Measurements from ENCODE around the gene RANBP1.
"Not testable (repeated sequence)": the region's sequence is repeated elsewhere in the genome, so short reads cannot be mapped to it uniquely, and the experiment has no call there.

The RANBP1 gene

DNA sequence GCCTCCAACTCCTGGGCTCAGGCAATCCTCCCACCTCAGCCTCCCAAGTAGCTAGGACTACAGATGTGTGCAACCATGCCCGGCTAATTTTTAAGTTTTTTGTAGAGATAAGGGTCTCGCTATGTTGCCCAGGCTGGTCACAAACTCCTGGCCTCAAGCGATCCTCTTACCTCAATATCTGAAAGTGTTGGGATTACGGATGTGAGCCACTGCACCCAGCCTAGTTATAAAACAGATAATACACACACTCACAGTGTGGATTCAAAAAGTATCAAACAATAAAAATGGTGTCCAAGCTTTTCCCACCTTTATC, 35.3 kb downstream of the RANBP1 start:
- DNase-seq (ENCODE audit: low spot score) = no peak

DNA sequence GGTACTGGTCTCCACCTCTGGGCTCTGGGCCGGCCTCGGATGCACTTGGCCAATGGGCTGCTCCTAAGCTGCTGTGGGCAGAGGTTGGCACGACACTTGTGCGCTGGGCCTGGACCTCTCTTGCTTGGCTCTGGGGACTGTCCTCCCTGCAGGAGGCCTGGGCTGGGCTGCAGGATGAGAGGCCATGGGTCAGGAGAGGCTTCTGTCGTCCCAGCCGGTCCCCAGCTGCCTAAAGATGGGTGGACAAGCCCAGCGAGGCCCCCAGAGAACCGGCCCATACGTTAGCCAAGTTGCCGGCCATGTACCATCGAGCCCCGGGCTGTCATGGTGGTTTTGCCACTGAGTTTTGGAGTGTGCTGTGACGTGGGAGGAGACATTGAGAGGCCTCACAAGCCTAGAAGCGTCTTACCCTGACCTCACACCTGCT, 36.6 kb downstream of the RANBP1 start:
- DNase-seq (ENCODE audit: low spot score) = no peak

DNA sequence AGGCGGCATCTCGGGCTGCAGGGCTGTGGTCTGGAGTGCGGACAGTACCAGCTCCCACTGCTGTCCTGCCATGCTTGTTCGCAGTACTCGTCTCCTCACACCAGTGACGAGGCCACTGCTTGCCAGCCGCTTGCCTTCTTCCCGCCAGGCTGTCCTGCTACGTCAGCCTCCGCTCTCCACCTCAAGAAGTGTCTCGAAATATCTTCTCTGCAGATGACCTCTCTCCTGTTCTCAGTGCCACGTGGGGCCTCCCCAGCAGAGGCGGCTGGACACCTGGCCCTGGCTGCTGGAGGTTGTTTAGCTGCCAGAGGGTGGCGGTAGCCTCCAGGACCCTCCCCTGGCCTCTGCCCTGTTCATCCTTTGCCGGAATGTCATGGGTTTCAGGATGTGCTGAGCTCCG, 38.0 kb downstream of the RANBP1 start:
- DNase-seq (ENCODE audit: low spot score) = no peak

DNA sequence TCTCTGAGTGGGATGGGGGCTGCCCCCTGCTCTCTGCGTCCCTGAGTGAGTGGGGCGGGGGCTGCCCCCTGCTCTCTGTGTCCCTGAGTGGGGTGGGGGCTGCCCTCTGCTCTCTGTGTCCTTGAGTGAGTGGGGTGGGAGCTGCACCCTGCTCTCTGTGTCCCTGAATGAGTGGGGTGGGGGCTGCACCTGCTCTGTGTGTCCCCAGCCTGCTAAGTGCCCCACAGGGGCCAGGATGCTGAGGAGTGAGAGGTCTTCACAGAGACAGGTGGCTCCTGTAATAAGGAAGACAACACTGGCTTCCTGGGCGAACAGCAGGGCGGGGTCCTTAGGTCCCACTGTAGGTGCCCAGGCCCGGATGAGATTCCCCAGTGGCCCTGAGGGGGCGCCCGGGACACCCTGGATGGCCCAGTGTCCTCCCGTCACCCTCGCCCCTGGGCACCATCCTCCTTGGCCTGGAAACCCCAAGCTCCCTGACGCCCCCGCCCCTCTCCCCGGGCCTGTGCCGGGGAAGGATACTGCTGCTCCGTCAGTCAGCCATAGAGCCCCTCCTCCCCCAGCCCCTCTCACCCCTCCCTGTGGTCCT, 38.8 kb downstream of the RANBP1 start:
- DNase-seq (ENCODE audit: low spot score) = no peak

DNA sequence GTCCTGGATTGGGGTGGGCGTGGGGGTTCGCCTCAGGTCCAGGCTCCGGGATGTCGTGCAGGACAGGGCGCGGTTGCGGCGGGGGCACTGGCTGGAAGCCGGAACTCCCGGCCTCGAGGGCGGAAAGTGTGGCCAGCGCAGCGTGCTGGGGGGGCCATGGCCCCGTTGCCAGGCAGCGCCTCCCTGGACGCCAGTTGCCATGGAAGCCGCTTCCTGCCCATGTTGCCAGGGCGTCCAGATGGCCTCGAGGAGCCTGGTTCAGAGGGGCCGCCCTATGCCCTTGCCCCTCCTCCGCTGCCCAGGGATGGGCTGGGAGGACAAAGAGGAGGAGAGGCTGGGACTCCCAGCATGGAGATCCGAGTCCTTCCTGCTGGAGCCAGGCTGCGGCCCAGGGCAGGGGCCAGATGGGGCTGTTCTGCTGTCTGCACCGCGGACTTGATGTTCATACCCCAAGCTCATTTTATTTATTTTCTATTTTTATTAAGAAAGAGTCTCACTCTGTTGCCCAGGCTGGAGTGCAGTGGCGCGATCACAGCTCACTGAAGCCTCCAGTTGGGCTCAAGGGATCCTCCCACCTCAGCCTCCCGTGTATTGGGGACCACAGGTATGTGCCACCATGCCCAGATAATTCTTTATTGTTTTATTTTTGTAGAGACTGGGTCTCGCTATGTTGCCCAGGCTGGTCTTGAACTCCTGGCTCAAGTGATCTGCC, 39.6 kb downstream of the RANBP1 start:
- DNase-seq (ENCODE audit: low spot score) = peak; percentile 91

DNA sequence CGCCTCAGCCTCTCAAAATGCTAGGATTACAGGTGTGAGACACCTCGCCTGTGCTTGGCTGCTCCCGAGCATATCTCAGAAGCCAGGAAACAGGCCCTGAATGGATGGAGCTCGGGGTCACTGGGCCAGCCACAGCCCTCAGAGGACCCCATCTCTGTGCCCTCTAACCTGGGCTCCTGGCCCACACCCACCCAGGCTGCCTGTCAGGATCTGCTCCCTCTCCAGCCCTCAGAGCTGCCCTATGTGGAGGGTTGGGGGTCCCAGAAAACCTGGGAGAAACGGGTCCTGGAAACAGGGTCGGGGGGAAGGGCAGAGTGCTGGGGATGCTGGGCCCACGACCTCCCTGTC, 40.1 kb downstream of the RANBP1 start:
- no peak for DNase-seq (ENCODE audit: low spot score)

DNA sequence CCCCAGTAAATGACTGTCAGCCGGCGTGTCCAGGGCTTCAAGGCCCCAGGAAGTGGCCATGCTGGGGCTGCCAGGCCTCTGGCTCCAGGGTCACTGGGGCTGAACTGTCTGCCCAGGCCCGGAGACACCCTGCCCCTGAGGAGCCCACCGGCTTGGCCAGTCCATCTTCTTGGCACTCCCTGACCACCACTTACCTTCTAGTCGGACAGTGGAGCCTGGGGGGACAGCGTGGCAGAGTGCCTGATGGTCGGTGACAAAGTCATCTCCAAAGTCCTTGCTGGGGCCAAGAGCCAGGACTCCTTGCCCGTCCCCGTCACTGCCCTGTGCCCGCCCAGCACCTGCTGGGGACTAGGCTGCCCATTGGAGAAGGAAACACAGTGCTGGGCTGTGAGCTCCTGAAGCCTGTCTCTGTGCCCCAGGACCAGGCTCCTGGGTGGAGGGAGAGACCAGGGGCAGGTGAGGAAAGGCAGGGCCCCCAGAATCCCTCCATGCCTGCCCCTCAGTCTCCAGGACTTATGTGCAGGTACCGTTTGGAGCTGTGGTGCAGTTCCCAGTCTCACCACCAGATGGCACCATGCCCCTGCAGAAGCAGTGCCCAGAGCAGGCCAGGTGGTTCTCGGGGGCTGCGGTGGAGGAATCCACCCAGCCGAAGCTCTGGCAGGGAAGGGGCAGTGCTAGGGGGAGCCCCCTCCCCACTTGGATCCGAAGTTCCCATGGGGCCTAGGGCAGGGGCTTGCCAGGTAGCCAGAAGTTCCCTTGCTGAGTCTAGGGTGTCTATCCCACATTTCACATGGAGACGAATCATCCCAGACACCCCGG, 40.9 kb downstream of the RANBP1 start:
- peak; percentile 81 for DNase-seq (ENCODE audit: low spot score)

DNA sequence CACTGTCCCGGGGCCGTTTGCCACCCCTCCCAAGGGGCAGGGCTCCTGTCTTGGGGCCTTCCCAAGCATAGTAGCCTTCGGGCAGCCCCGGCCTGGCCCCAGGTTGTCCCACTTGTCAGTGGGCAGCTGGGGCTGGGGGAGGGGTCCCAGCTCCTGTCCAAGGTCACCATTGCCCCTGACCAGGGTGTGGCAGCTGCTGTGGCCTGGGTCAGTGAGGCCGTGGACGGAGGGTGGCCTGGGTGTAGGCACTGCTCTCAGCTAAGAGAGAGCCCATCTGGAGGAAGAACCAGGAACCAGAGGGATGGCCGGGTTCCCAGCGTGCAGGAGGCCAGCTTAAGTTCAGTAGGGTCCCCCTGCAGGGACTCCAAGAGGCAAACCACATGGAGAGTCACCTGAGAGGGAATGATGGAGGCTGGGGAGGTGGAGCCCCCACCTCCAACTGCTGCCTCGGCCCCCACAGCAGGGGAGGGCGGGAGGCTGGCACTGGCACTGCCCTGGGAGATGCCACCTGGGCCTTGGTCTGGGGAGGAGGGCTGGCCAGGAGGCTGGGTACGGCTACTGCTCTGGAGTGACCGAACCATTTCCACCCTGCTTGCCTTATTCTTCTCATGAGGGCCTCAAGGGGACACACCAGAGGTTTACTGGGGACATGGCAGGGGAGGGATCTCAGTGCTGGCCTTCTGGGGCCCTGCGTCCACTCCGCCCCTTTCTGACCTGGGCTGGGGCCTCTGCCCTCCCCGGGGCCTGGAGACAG, 41.7 kb downstream of the RANBP1 start:
- no peak for DNase-seq (ENCODE audit: low spot score)

DNA sequence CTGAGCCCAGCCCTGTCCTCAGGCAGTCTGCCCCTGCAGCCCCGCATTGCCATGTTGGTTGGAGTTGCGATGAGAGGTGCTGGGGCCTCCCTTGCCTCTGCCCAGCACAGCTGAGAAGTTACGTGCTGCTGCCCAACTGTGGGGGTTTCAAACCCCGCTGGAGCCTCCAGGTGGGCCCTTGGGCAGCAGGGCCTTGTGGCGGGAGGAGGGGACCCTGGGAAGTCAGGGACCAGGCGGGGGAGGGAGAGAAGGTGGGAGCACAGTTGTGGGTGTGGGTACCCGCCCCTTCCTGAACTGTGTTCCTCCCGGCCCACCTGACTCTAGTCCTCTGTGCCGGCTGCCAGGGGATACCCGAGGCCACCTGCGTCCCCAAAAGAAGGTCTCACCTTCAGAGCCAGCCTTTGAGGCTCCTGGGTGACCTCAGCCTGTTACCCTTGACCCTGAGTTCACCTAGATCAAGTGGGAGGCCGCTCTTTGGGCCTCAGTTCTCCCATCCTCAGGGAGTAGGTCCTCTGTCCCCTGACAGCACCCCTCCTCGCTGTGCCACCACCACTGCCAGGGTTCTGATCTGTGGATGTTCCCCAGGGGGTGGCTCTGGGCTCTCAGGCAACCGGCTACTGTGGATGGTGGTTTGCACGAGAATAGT, 42.6 kb downstream of the RANBP1 start:
- DNase-seq (ENCODE audit: low spot score) = no peak

DNA sequence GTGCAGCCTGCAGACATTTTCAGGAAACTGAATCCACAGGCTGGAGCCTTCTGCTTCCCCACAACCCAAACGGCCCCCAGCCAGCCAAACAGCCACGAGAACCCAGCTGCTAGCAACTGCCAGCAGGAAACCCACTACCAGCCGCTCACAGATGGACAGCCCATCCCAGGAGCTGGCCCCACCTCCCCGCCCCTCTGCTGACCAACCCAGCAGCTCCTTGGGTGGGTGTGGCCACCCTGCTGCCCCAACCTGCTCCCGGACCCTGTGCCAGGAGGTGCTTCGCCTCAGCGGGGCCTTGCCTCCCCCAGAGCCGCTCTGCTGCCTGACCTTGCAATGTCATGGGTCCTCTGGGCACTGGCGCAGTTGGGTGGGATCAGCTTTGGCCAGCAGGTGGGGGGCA, 43.2 kb downstream of the RANBP1 start:
- no peak for DNase-seq (ENCODE audit: low spot score)

DNA sequence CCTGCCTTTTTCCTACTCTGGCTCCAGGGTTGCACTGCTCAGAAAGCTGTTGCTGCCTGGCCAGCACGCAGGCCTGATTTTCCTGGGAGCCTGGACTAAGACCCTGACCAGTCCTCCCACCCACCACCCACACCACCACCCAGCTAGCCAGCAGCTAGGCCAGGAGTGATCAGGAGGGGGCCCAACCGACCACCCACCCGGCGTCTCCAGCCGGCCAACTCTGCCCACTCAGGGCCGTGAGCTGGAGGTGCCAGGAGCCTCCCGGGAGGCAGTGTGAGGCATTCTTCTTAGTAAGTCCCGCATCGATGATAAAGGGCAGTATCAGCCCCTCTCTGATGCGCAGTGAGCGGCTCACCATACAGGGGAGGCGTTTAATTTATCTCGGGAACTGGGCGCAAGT, 43.6 kb downstream of the RANBP1 start:
- not testable (repeated sequence) for DNase-seq (ENCODE audit: low spot score)

DNA sequence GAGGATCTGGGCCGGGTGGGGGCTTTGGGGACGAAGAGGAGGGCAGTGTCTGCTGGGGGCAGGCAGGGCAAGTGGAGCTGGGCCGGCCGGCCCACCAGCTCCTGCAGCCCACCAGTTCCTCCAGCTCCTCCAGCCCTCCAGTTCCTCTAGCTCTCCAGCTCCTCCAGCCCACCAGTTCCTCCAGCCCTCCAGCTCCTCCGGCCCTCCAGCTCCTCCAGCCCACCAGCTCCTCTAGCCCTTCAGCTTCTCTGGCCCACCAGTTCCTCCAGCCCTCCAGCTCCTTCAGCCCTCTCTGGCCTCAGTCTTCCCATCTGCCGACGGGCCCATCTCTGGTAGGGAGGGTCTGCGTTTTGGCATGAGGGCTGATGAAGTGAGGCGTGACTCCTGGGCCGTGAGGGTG, 44.1 kb downstream of the RANBP1 start:
- no peak for DNase-seq (ENCODE audit: low spot score)

DNA sequence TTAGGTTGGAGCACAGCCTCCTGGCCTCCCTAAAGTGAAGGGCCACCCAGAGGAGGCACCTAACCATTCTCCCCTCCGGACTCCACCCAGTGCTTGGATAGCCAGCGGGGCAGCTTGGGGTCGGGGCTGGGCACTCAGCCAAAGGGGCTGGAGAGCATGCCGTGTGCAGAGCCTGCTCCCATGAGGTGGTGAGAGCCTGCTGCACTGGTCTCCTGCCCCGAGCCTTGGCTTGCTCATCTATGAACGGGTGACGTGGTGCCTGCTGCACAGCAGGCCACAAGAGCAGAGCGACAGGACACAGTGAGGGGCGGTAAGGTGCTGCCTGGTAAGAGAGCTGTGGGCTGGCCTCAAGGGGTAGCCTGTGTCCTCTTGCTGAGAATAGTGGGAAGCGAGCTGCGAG, 49.0 kb downstream of the RANBP1 start:
- no peak for DNase-seq (ENCODE audit: low spot score)

DNA sequence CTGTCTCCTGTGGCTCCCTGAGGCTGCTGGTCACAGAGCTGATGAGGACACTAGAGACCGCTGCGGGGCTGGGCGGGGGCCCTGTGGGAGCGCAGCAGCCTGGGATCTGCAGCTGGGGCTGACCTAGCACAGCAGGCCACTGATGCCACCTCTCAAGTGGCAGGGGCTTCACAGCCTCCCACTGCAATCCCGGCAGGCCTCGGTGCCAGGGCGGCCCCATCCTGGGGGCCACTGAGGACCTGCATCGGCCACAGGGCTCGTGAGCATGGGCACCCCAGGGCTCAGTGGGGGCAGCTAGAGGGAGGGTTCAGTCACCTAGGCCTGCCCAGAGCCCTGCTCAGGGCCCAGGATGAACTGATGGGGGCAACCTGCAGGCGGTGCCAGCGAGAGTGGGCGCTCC, 49.5 kb downstream of the RANBP1 start:
- no peak for DNase-seq (ENCODE audit: low spot score)

DNA sequence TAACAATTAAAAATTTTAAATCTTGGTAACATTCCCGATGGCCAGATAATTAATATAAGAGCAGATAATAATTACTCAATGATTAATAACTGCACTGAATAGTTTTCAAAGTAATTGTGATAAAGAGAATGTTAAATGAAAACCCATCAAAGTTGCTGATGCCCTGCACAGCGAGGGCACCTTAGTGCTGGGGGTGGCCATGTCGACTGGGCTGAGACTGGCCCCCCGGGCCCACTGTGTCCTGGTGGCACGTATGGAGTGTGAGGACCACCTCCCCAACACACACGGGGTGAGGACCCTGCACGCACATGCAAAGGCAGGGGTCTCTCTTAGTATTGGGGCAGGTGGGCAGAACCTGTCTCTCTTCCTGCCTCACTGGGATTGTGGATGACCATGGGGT, 50.0 kb downstream of the RANBP1 start:
- DNase-seq (ENCODE audit: low spot score) = no peak

DNA sequence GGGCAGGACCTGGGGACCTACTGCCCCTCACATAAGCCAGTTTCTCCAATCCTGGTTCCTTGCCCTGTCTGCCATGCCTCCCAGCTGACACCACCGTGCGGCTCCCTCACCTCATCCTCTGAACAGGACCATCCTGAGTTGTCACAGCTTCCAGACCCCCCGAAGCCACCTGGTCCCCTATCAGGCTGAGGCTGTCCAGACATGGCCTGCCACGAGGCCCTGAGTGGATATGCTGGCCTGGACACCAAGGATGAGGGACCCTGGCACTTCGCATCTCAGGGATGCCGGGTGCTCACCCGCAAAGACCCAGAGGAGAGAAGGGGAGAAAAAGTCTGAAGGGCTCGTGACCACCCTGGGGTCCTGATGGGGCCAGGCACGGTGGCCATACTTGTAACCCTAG, 50.8 kb downstream of the RANBP1 start:
- no peak for DNase-seq (ENCODE audit: low spot score)

DNA sequence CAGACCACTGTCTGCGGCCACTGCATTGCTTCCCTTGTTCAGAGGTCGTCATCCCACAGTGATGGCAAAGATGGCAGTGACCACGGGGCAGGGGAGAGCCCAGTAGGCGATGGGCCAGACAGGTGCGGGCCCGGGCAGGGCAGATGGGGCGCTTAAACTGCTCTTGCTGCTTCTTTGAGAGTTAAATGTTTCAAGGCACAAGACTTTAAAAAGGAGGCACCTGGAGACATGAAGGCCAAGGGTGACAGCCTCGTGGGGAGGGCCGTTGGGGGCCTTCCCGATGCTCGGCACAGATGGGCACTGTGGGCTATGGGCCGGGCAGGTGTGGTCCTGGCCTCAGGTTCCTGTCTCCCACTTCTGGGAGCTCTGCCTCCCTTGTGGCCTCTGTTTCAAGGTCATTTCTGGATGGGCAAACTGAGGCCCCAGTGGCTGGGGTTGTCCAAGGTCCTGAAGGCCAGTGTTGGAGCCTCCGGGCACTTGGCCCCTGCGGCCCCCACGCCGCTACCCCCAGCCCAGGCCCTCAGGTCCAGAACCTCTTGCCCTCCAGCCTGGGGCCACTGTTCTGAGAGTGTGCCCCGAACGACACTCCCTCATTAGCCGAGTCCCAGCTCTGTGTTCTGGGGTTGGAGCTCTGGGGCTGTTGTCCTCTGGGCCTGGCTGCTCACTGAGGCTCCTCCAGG, 51.9 kb downstream of the RANBP1 start:
- DNase-seq (ENCODE audit: low spot score) = no peak

DNA sequence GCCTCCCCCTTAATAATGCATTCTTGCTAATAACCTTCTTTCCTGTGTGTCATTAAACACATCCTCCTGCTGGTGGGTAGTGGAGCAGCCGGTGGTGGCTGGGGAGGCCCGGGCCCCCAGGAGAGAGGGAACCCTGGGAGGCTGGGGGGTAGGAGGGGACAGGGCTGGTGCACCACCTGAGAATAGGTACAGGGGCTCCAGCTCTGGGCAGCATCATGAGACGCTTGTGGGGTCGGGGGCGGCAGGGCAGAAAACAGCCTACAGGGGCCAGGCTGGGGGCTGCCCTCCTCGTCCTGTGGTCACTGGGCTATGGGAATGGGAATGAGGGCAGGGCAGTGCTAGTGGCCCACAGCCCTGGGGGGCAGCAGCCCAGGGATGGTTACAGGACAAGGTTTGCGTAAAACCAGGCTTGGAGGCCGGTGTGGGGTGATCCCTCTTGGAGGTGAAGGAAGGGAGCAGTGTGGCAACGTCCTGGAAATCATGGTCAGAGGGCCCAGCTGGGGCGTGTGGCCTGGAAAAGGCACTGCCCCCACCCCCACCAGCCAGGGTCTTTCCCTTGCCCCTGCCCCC, 53.4 kb downstream of the RANBP1 start:
- DNase-seq (ENCODE audit: low spot score) = no peak

DNA sequence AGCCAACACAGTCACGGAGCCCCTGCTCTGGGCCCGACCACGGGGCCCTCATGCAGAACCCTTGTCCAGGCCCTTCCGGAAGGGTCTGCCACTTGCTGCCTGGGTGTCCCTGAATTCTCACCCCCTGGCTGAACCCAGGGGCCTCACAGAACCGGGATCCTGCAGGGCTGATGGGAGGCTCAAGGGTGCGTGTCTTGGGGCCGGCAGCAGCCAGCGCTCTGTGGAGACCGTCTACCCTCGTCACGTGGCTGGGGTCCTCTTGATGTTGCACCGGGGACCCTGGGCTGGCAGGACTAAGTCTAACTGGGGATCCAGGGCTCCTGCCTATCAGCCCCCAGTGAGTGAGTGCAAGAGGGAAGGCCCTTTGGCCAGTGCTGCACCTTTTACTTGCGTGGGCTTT, 54.3 kb downstream of the RANBP1 start:
- no peak for DNase-seq (ENCODE audit: low spot score)

DNA sequence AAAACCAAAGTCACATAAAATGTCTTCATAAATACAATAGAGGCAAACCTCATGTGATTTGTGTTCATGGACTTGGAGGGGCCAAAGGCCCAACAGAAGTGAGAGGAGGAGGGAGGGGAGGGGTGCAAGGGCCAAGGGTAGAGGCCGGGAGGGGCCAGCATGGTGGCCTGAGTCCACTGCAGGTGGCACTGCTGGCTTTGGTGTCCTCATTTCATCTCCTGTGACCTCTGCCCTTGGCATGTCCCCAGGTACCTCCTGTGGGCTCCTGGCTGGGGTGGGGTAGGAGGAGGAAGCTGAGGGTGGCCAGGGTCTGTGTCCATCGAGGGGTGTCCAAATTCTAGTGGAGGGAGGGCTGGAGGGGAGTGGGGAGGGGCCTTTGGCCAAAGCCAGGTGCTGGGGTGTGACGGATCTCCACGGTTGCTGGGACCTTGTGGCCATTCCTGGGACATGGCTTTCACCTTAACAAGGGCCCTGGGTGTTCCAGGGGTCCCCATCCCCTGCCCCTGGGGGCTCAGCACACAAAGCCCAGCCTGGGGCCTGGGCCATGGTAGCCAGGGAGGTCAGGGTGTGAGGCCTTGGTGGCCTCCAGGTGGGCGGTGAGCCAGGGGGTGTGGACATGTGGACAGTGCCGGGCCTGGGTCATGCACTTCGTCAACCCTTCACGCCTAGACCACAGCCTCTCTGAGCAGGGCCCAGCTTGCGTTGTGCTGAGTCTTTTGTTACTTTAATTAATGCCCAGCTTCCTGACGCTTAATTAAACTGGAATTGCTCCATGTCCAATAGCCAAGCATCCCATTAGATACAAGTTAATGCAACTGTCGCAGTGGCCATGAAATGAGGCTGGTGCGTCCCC, 55.6 kb downstream of the RANBP1 start:
- no peak for DNase-seq (ENCODE audit: low spot score)
